HepG2 (cell line): ENCODE results near the gene YY1. TPM values are rescaled to one million over a fixed set of nuclear protein-coding genes. Genes with fewer than 3 reads are reported as not detected.

Experiments used
- CEBPG ChIP-seq: IDR thresholded peaks from 2 replicates; pipeline ENCODE4 v1.6.1; 2016
- FOSL1 ChIP-seq: sonication (generic); formaldehyde crosslinking; IDR thresholded peaks from 2 replicates; pipeline ENCODE4 v1.9.0; 2021; ENCODE audit warnings: missing genetic modification reagents, borderline replicate concordance
- FOXA1 ChIP-seq, 2 experiments: fragments of 450-650 bp in 1 of 2; sonication (generic) in 1 of 2; formaldehyde crosslinking in 1 of 2; IDR thresholded peaks; 2 replicates each; pipeline versions ENCODE4 v1.4.0 to v1.6.1; 2016 to 2020; ENCODE audit warnings: missing genetic modification reagents in 1 of 2
- HOXA9 ChIP-seq: sonication (generic); formaldehyde crosslinking; IDR thresholded peaks from 2 replicates; pipeline ENCODE4 v1.8.1; 2022; ENCODE audit warnings: missing genetic modification reagents, mild to moderate bottlenecking, moderate library complexity, borderline replicate concordance
- KIAA2018 ChIP-seq: sonication (generic); formaldehyde crosslinking; IDR thresholded peaks from 2 replicates; pipeline ENCODE4 v1.5.0; 2020; ENCODE audit warnings: mild to moderate bottlenecking, missing genetic modification reagents, borderline replicate concordance
- LRRFIP1 ChIP-seq: sonication (generic); formaldehyde crosslinking; conservative IDR thresholded peaks from 2 replicates; pipeline ENCODE4 v1.4.0; 2020; ENCODE audit warnings: missing genetic modification reagents
- RXRB ChIP-seq: IDR thresholded peaks from 2 replicates; pipeline ENCODE4 v1.6.1; 2016; ENCODE audit warnings: borderline replicate concordance, missing genetic modification reagents, missing compliant biosample characterization
- SMC3 ChIP-seq: IDR thresholded peaks from 2 replicates; pipeline ENCODE4 v1.6.1; 2011; ENCODE audit warnings: low read length, improper control_type of control experiment
- TFDP2 ChIP-seq: sonication (generic); formaldehyde crosslinking; IDR thresholded peaks from 2 replicates; pipeline ENCODE4 v1.4.0; 2020; ENCODE audit warnings: missing genetic modification reagents
- XRCC5 ChIP-seq: fragments of 200-400 bp; formaldehyde crosslinking; optimal IDR thresholded peaks from 2 replicates; pipeline ENCODE3; 2017; ENCODE audit warnings: mild to moderate bottlenecking, low read length
- ZNF143 ChIP-seq: sonication (generic); formaldehyde crosslinking; IDR thresholded peaks from 2 replicates; pipeline ENCODE4 v1.4.0; 2020; ENCODE audit warnings: missing genetic modification reagents
- ZNF281 ChIP-seq: sonication (generic); formaldehyde crosslinking; IDR thresholded peaks from 2 replicates; pipeline ENCODE4 v1.4.0; 2020; ENCODE audit warnings: missing genetic modification reagents, borderline replicate concordance
- ZNF615 ChIP-seq: sonication (generic); formaldehyde crosslinking; IDR thresholded peaks from 2 replicates; pipeline ENCODE4 v1.5.0; 2020; ENCODE audit warnings: mild to moderate bottlenecking, missing genetic modification reagents, borderline replicate concordance
- ZNF709 ChIP-seq: sonication (generic); formaldehyde crosslinking; IDR thresholded peaks from 2 replicates; pipeline ENCODE4 v1.5.0; 2020; ENCODE audit warnings: mild to moderate bottlenecking, missing genetic modification reagents
- polyA plus RNA-seq, 8 experiments: library from polyadenylated mRNA; depleted of rRNA in 3 of 8; stranded (reverse) in 7 of 8; unstranded in 1 of 8; fragments of >200 nt; fragmentation: Illumina TruSeq in 4 of 8; extraction: Trizol in 4 of 8; gene quantifications; 2 replicates each; pipeline versions ENCODE4 v1.2.1 to v1.2.3, GENCODE V29; 2011 to 2016; ENCODE audit warnings: low read depth in 4 of 8, missing spikeins in 1 of 8, mixed read lengths in 1 of 8; ENCODE audit not compliant: insufficient read depth in 1 of 8
- total RNA-seq, 5 experiments: library from RNA; depleted of rRNA; stranded (reverse); fragments of >200 nt; fragmentation: Illumina TruSeq; extraction: Trizol; gene quantifications; 2 replicates each; pipeline ENCODE4 v1.2.3, GENCODE V29; 2016; ENCODE audit warnings: low read depth in 1 of 5

YY1 gene
- total and polyA plus RNA-seq, 2 of the 13 experiments (the other 11 are each of a cell fraction or from before 2014, with no cell fraction given) = 29.4 to 68.1 TPM

- no peak for TF ChIP-seq KIAA2018
- peak; percentile 19; the same call in 1 of the 2 replicates for TF ChIP-seq SMC3
- TF ChIP-seq CEBPG (CRISPR knock-in tag) = no peak
- no peak for TF ChIP-seq FOXA1 (IDR thresholded peaks at IDR 0.05)
- no peak for TF ChIP-seq FOXA1 (CRISPR knock-in tag; IDR thresholded peaks at IDR 0.05)
- peak; percentile 90 for TF ChIP-seq RXRB
- peak; percentile 44; the same call in 1 of the 2 replicates for TF ChIP-seq FOSL1 (CRISPR knock-in tag)
- TF ChIP-seq ZNF143 = peak; percentile 44; the same call in 1 of the 2 replicates
- TF ChIP-seq LRRFIP1 (CRISPR knock-in tag) = no peak
- TF ChIP-seq ZNF709 (CRISPR knock-in tag) = peak; percentile 91
- no peak for TF ChIP-seq HOXA9
- peak; percentile 96 for TF ChIP-seq TFDP2 (CRISPR knock-in tag)
- peak; percentile 98 for TF ChIP-seq XRCC5
- TF ChIP-seq ZNF281 (CRISPR knock-in tag) = no peak; the same call in 1 of the 2 replicates
- TF ChIP-seq ZNF615 (CRISPR knock-in tag) = no peak
Observed at GRCh38 chr14:100192672-100193416, 46.1 kb upstream of the YY1 start (continued).
